H54 (cell line): ENCODE measurements around the gene NNMT.
"Not testable (repeated sequence)": the region's sequence is repeated elsewhere in the genome, so short reads cannot be mapped to it uniquely, and the experiment has no call there.

Source experiments
- DNase-seq: peaks from one replicate; pipeline ENCODE4 v3.0.0; 2011; ENCODE audit warnings: low spot score, mixed read lengths; ENCODE audit not compliant: insufficient read length
- FAIRE-seq: peaks from 3 replicates; lab custom pipeline; 2011; peaks lifted over from hg19 to GRCh38; lab: Jason Lieb, UNC
- POLR2A ChIP-seq: IDR thresholded peaks from 2 replicates; pipeline ENCODE4 v1.6.1; 2011; ENCODE audit warnings: low read depth, mild to moderate bottlenecking, low read length

NNMT gene

DNA sequence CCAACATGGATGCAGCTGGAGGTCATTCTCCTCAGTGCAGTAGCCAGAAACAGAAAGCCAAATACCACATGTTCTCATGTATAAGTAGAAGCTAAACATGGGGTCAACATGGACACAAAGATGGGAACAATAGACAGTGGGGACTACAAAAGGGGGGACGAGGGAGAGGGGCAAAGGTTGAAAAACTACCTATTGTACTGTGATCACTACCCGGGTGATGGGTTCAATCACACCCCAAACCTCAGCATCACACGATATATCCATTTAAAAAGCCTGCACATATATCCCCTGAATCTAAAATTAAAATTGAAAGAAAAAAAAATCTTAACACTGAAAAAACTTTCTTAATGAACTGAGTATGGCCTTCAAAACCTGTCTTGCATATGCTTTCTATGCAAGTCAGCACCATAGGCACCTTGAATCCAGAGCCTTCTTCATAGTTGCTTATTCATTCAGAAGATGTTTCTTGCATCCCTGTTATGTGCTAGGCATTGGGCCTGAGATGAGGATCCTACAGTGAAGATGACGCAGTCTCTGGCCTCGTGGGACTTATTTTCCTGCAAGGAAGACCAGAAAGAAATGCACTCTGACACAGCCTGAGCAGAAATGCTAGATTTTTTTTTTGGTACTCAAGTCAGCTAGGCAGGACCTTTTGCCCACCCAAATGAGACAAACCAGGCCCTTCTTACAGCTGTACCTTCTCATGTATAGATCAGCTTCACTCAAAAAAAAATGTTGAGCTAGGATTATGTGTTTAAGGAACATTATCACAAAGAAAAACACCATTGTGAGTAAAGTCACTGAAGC lies 21.0 kb downstream of the NNMT start:
- DNase-seq (no peak), FAIRE-seq (no peak)
- TF ChIP-seq POLR2A: no peak

DNA sequence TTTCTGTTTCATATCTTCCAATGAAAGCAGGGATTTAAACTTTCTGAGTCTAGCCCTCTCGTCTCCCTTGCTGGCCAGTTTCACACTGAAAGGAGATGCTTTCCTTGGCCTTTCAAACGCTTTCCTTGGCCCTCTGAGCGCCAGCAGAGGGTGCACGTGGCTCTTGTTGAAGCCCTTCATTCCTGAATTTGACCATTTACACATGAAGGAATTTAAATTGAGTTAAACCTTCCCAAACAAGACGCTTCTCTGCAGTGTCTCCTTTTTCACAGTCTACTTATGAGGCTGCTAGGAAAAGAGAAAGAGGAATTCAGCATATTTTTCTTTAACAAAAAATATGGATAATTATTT lies 21.6 kb downstream of the NNMT start:
- no peak for DNase-seq
- no peak for FAIRE-seq
- TF ChIP-seq POLR2A: no peak

DNA sequence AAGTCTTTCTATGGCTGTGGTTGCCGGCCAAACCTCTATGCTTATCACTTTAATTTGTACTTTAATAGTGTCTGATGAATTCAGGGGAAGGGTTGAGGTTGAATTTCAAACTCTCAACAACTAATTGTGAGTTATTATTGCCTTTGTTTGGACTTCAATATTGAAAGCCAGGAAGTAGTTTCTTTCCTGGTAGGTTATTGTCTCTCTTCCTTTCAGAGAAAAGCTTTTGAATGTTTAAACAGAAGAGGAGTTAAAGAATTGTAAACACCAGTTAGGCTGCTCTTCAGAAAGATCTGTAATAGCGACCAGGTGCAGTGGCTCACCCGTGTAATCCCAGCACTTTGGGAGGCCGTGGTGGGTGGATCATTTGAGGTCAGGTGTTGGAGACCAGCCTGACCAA lies 22.2 kb downstream of the NNMT start:
- FAIRE-seq (no peak), DNase-seq (no peak)
- TF ChIP-seq POLR2A: no peak

DNA sequence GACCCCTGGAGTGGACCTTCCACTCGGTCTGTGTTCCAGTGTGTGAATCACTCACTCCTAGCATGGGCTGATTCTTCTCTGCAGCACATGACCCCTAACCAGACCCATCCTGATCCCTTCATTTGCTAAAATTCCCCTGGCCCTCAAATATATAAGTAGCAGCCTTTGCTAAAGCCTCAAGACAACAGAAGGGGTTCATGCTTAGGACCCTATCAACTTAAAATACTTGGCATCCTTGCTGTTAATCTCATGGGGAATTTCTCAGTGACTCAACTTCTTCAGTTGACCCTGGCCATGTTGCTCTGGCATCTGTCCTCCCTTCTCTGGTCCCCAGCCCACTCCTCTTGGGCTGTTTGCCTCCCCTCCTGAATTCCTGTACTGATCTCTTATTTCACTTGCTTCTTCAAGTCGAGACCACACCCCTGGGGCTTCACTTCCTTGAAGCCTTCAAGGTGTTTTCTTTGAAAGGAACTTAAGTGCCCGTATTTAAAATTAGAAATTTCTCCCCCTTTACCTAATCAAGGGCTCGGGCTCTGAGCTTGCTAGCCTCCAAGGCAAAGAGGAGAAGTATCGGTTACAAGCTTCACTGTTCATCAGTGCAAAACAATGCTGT lies 23.6 kb downstream of the NNMT start:
- TF ChIP-seq POLR2A: no peak
- DNase-seq (no peak), FAIRE-seq (no peak)

DNA sequence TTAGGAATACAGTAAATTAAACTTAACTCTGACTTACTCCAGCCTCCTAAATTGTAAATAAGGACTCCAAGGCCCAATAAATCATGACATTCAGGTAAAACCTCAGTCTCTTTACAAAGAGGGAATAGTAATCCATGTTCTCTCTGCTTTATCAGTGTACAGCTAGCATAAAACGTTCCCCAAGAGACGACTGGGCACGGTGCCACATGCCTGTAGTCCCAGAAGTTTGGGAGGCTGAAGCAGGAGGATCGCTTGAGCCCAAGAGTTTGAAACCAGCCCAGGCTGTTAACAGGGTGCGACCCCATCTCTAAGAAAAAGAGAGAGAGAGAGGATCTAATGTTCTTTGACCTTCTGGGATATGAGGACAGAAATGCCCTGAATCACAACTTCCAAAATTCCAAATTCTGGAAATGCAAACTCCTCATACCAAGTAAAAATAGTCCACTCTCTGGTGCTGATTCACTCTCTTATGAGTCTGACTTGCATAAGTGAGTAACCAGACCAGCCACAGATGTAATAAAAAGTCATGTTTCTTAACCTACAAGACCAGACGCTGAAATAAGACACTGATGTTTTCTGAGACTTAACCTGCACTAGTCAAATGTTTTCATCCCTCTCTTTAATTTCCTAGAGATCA lies 25.5 kb downstream of the NNMT start:
- FAIRE-seq: no peak
- DNase-seq: no peak
- TF ChIP-seq POLR2A: no peak

DNA sequence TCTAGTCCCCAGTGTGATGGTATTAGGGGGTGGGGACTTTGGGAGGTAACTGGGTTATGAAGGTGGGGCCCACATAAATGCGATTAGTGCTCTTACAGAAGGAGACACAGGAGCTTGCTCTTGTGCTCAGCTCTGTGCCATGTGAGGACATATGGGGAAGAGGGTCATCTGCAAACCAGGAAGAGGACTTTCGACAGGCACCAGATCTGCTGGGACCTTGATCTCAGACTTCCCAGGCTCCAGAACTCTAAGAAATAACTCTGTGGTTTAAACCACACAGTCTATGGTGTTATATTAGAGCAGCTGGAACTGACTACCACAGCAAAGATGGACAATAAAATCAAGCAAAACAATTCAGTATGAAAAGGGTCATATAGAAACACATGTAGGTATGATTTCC lies 26.7 kb downstream of the NNMT start:
- no peak for TF ChIP-seq POLR2A
- DNase-seq (no peak), FAIRE-seq (no peak)

DNA sequence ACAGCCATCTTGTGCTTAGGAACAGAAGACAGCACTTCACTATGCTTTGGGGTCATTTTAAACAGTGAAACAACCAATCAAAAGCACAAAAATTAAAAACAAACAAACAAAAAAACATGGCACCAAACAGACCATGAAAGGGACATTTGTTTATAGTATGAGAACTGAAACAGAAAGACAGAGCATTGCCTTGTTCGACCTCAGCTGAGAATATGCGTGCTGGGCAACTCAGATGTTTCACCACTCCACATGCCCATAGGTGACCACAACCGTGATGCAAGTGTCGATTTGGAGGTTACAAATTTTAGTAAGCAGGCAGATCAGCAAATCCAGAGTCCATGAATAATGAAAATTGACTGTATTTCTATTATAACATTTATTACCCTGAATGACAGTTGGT lies 30.0 kb downstream of the NNMT start:
- DNase-seq: no peak
- FAIRE-seq: no peak
- TF ChIP-seq POLR2A: no peak

DNA sequence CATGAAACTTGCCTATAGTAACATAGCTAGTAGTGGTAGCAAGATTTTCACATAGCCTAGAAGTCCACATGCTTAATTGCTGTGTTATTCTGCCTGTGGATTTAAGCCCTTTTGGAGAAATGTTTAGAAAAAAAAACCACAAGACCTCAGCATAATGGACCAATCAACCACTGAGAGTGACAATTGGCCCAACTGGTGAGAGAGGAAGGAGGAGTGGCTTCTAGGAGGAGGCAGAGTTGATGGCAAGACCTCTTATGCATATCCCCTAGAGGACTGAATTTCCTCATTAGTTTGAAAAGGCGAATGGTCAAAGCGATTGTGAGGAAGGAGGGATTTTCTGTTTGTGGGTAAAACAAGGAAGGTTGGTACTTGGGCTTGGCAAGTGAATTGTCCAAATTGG lies 30.6 kb downstream of the NNMT start:
- no peak for TF ChIP-seq POLR2A
- FAIRE-seq (no peak), DNase-seq (no peak)

DNA sequence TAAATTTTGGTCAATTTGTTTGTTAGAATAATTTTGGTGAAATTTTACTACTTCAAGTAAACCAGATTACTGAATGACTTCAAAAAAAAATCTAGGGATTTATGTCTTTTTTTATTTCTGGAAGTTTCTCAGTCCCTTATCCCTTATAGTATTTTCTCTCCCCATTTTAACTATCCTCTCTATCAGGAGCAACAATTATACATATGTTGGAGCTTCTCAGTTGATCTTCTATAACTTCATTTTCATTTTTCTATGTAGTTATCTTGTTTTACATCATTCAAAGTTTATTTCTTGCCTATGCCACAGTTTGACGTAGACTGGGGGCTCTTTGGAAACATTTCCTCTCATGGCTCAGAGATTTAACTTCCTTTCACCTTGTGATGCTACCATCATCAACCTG lies 34.2 kb downstream of the NNMT start:
- FAIRE-seq (no peak), DNase-seq (no peak)
- TF ChIP-seq POLR2A: no peak

DNA sequence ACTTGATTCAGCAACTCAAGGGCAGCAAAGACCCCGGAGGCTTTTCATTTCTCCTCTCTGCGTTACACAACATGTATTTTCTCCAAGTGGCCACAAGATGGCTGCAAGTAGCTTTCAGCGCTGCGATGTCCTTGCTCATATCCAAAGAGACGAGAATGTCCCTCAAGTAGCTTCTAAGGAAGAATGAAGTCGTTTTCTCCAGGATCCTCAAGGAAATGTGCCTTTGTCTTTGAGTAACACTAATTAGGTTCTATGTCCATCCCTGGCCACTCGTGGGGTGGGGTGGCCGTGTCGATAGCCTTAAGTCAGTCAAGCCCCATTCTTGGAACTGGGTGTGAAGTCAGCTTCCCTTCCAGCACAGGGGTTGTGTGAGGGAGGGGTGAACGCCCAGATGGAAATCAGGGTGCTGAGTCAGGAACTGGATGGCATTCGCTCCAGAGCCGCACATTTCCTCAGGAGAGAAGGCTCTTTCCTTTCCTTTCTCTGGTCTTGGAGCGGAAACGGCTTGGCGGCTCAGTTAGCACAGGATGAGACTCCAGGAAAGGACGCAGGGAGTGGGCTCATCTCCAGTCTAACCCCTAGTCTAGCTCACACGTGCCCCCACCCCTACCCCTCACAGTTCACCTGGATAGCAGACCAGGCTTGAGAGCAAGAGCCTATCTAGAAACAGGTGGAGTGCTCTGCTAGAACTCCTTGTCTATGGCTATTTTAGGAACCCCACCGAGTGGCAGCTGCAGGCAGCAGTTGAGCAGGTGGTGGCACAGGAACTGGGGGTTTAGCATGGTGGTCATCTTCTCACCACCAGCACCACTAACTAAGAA lies 44.3 kb downstream of the NNMT start:
- DNase-seq: no peak
- no peak for TF ChIP-seq POLR2A
- peak; percentile 89 for FAIRE-seq

DNA sequence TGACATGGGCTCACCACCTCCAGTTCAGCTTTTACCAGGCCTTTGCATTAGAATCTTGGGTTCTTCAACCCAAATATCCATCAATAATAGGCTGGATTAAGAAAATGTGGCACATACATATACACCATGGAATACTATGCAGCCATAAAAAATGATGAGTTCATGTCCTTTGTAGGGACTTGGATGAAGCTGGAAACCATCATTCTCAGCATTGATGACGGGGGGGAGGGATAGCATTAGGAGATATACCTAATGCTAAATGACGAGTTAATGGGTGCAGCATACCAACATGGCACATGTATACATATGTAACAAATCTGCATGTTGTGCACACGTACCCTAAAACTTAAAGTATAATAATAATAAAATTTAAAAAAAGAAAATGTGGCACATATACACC lies 45.5 kb downstream of the NNMT start:
- FAIRE-seq, DNase-seq: not testable (repeated sequence)

DNA sequence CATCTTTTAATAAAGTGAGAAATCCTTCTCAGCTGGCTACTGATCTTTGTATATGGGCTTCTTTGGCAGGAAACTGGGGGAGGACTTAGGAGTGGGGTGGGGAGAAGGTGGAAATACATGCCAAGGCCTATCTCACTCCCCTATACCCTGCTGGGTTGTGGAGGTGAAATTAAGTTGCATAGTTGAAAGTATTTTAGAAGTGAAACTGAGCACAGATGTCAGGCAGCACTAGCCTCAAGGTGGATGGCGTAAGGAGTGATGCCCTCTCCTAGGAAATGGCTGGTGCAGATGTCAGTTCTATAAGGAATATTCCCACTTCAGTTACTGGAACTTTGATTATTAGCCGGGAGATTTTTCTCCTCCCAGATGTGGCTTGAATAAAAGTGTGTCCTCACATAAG lies 46.3 kb downstream of the NNMT start:
- DNase-seq (no peak), FAIRE-seq (no peak)
- no peak for TF ChIP-seq POLR2A

DNA sequence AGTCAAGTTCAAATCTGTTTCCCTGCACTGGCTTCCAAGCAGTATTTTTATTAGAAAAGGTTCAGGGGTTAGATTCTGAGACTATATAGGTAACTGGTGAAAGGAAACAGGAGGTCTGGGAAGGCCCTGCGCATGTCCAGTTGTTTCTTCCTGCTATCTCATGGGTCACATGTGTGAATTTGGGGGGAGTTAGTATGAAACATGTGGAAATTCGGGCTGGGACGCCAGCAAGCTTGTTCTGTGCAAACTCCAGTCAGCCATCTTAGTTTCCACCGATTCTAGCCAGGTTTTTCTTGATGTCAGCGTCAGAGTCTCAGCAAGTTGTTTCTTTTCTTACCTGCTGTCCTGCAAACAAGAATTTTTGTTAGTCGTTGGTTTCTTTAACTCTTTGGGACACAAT lies 46.8 kb downstream of the NNMT start:
- DNase-seq: no peak
- no peak for FAIRE-seq
- TF ChIP-seq POLR2A: no peak

DNA sequence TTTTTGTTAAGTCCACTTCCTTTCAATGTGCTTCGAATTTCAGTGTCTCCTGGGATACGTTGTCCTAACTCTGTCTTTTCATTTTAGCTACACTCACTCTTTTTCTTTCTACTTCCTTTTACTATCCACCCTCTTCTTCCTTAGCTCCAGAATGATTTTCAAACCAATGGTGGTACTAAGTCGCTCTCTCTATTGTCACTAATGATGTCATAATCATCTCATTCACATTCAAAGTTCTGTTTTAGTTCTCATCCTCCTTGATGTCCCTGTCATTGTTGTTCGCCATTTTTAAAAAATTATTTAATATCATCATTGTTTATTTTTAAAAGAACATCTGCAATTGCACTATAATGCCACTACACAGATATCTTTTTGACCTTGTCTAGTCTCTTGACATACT lies 47.3 kb downstream of the NNMT start:
- DNase-seq (no peak), FAIRE-seq (no peak)
- TF ChIP-seq POLR2A: no peak
